Astrocyte of the spinal cord (primary cell): ENCODE measurements around the gene C1R.
"Not testable (repeated sequence)": the region's sequence is repeated elsewhere in the genome, so short reads cannot be mapped to it uniquely, and the experiment has no call there.

Source experiments
- DNase-seq: peaks from one replicate; pipeline ENCODE4 v3.0.0; 2011; ENCODE audit warnings: low read depth, low spot score
- H3K4me3 ChIP-seq: 2 replicates; pipeline ENCODE4 v1.5.1; 2011; ENCODE audit warnings: low read depth, mild to moderate bottlenecking, low read length, moderate library complexity
- CTCF ChIP-seq: IDR thresholded peaks from 2 replicates; pipeline ENCODE4 v1.5.1; 2012; ENCODE audit warnings: low read depth, mild to moderate bottlenecking, low read length, inconsistent platforms
- in situ Hi-C: cut with HindIII; loops from 2 replicates; pipeline ENCODE4 v1.10.0; 2017; ENCODE audit warnings: low sequenced_read_pairs

Gene C1R

GRCh38 chr12:7058850-7059395 lies 33.3 kb downstream of the C1R start:
- in situ Hi-C loops = no loop called here
- no peak overlapping the region for H3K4me3 ChIP-seq
- DNase-seq = no peak
- no peak for TF ChIP-seq CTCF

- in situ Hi-C loops = no loop called here
- no peak overlapping the region for H3K4me3 ChIP-seq
- no peak for DNase-seq
- no peak for TF ChIP-seq CTCF
These were observed 33.9 kb downstream of the C1R start for GRCh38 chr12:7058163-7058845.

- H3K4me3 ChIP-seq, DNase-seq, in situ Hi-C loops: not testable (repeated sequence)
These were observed 36.5 kb downstream of the C1R start for GRCh38 chr12:7055736-7056135.

GRCh38 chr12:7054925-7055324 lies 37.3 kb downstream of the C1R start:
- in situ Hi-C loops = no loop called here
- no peak for DNase-seq
- H3K4me3 ChIP-seq = no peak overlapping the region
- TF ChIP-seq CTCF = no peak

- DNase-seq, H3K4me3 ChIP-seq, in situ Hi-C loops: not testable (repeated sequence)
These were observed 42.3 kb downstream of the C1R start for GRCh38 chr12:7049973-7050372.

GRCh38 chr12:7049445-7049951 lies 42.7 kb downstream of the C1R start:
- H3K4me3 ChIP-seq, in situ Hi-C loops, DNase-seq: not testable (repeated sequence)

GRCh38 chr12:7047306-7047705 lies 44.9 kb downstream of the C1R start:
- no peak overlapping the region for H3K4me3 ChIP-seq
- in situ Hi-C loops = no loop called here
- no peak for TF ChIP-seq CTCF
- DNase-seq = no peak

- no peak overlapping the region for H3K4me3 ChIP-seq
- no peak for TF ChIP-seq CTCF
- DNase-seq = no peak
- in situ Hi-C loops = no loop called here
These were observed 45.7 kb downstream of the C1R start for GRCh38 chr12:7046383-7047105.
